ENCODE data around the gene TEX2. TPM values are rescaled to one million over a fixed set of nuclear protein-coding genes. Genes with fewer than 3 reads are reported as not detected.

TEX2 gene
- total and polyA plus RNA-seq, 9 of the 15 experiments (the other 6 are each of a cell fraction or from before 2014, with no cell fraction given): 4.1 to 27.6 (median 19.3) TPM

GRCh38 chr17:64145751-64146417, 117.2 kb downstream of the TEX2 start (continued):
- peak; percentile 77 for TF ChIP-seq CBFA2T2 (conservative IDR thresholded peaks at IDR 0.05)
- TF ChIP-seq TAF1 (IDR thresholded peaks at IDR 0.05; ENCODE audit: control insufficient read depth, extremely low read depth, insufficient read depth, low read length, severe bottlenecking): peak; percentile 96
- 0 out of 2 replicates have a peak, but pooled peaks have one; percentile 69 for TF ChIP-seq PREB (CRISPR knock-in tag; IDR thresholded peaks at IDR 0.05)
- TF ChIP-seq XRCC4 (IDR thresholded peaks at IDR 0.05; ENCODE audit: extremely low read depth, insufficient read depth, insufficient read length): no peak
- peak; percentile 72; the same call in 1 of the 2 replicates for TF ChIP-seq HNRNPL (IDR thresholded peaks at IDR 0.05; ENCODE audit: low read depth, low read length)
- TF ChIP-seq ZBTB7A (IDR thresholded peaks at IDR 0.05; ENCODE audit: borderline replicate concordance, control insufficient read depth, low read depth, low read length): peak; percentile 100
- TF ChIP-seq SREBF2 (CRISPR knock-in tag; IDR thresholded peaks at IDR 0.05): peak; percentile 97
- TF ChIP-seq CHD2 (IDR thresholded peaks at IDR 0.05; ENCODE audit: low read depth, low read length): peak; percentile 48
- TF ChIP-seq USF1 (CRISPR knock-in tag; IDR thresholded peaks at IDR 0.05): peak; percentile 100
- peak; percentile 92; the same call in 1 of the 2 replicates for TF ChIP-seq KAT7 (CRISPR knock-in tag; IDR thresholded peaks at IDR 0.05; ENCODE audit: borderline replicate concordance)
- TF ChIP-seq CC2D1A (IDR thresholded peaks at IDR 0.05): peak; percentile 69
- TF ChIP-seq E2F3 (CRISPR knock-in tag; IDR thresholded peaks at IDR 0.05): 0 out of 2 replicates have a peak, but pooled peaks have one; percentile 19
- TF ChIP-seq ARNT (IDR thresholded peaks at IDR 0.05): peak in 1 of 2 experiments; percentile 94; a peak in 2 of 4 replicates
- TF ChIP-seq NCOA1 (IDR thresholded peaks at IDR 0.05; ENCODE audit: low read depth): 0 out of 2 replicates have a peak, but pooled peaks have one; percentile 49
- TF ChIP-seq MXD1 (CRISPR knock-in tag; IDR thresholded peaks at IDR 0.05; ENCODE audit: borderline replicate concordance, poor library complexity, severe bottlenecking): peak; percentile 22
- peak; percentile 56 for TF ChIP-seq NFRKB (IDR thresholded peaks at IDR 0.05; ENCODE audit: low read depth)
- 0 out of 2 replicates have a peak, but pooled peaks have one; percentile 12 for TF ChIP-seq ZBTB33 (CRISPR knock-in tag; IDR thresholded peaks at IDR 0.05)
- TF ChIP-seq ESRRA (IDR thresholded peaks at IDR 0.05; ENCODE audit: borderline replicate concordance, low read depth): peak; percentile 18; the same call in 1 of the 2 replicates
- TF ChIP-seq ZNF431 (CRISPR knock-in tag; IDR thresholded peaks at IDR 0.05): peak; percentile 42; the same call in 1 of the 2 replicates
- TF ChIP-seq SRSF1 (IDR thresholded peaks at IDR 0.05; ENCODE audit: low read depth, low read length): peak; percentile 89; the same call in 1 of the 2 replicates
- no peak for TF ChIP-seq ZBTB17 (CRISPR knock-in tag; IDR thresholded peaks at IDR 0.05)
- TF ChIP-seq GTF2F1 (IDR thresholded peaks at IDR 0.05; ENCODE audit: low read depth, low read length): peak; percentile 98
- TF ChIP-seq PRPF4 (IDR thresholded peaks at IDR 0.05; ENCODE audit: insufficient read depth, low read depth, low read length, poor library complexity, severe bottlenecking): peak; percentile 89
- 0 out of 2 replicates have a peak, but pooled peaks have one; percentile 21 for TF ChIP-seq GATAD2B (IDR thresholded peaks at IDR 0.05; ENCODE audit: borderline replicate concordance)
